SK-N-SH treated with all-trans-retinoic acid at 6 μM for 48 hours (cell line): ENCODE results near the gene COL26A1.

ENCODE experiments used
- ATAC-seq: fragments of 200-7000 bp; cut with Tn5 transposase; 3 replicates; pipeline ENCODE4 v1.9.1; 2020; ENCODE audit warnings: mild to moderate bottlenecking, moderate library complexity
- ARNTL ChIP-seq: fragments of 450-650 bp; formaldehyde crosslinking; IDR thresholded peaks from 2 replicates; pipeline ENCODE4 v1.5.0; 2020; ENCODE audit warnings: low read depth, mild to moderate bottlenecking, moderate library complexity, borderline replicate concordance
- BACH2 ChIP-seq: fragments of 250-450 bp; sonication (Bioruptor Pico); IDR thresholded peaks from 2 replicates; pipeline ENCODE4 v1.9.0; 2021; ENCODE audit warnings: mild to moderate bottlenecking, borderline replicate concordance
- CSDC2 ChIP-seq: fragments of 250-450 bp; sonication (Bioruptor Pico); IDR thresholded peaks from 2 replicates; pipeline ENCODE4 v1.5.0; 2020; ENCODE audit warnings: mild to moderate bottlenecking, moderate library complexity
- CSRNP3 ChIP-seq: fragments of 250-450 bp; sonication (Bioruptor Pico); IDR thresholded peaks from 2 replicates; pipeline ENCODE4 v1.5.1; 2021; ENCODE audit warnings: mild to moderate bottlenecking, moderate library complexity
- ESRRG ChIP-seq: fragments of 250-450 bp; sonication (Bioruptor Pico); IDR thresholded peaks from 2 replicates; pipeline ENCODE4 v1.6.1; 2021; ENCODE audit warnings: mild to moderate bottlenecking
- GLIS3 ChIP-seq: fragments of 250-450 bp; sonication (Bioruptor Pico); IDR thresholded peaks from 2 replicates; pipeline ENCODE4 v1.5.0; 2020; ENCODE audit warnings: mild to moderate bottlenecking, moderate library complexity
- ISL1 ChIP-seq: fragments of 250-450 bp; sonication (Bioruptor Pico); IDR thresholded peaks from 2 replicates; pipeline ENCODE4 v2.1.2; 2022; ENCODE audit warnings: mild to moderate bottlenecking, moderate library complexity
- OSR1 ChIP-seq: fragments of 250-450 bp; sonication (Bioruptor Pico); IDR thresholded peaks from 2 replicates; pipeline ENCODE4 v1.8.0; 2022; ENCODE audit warnings: moderate library complexity, mild to moderate bottlenecking, inconsistent platforms
- PATZ1 ChIP-seq: fragments of 250-450 bp; sonication (Bioruptor Pico); IDR thresholded peaks from 2 replicates; pipeline ENCODE4 v1.8.0; 2020; ENCODE audit warnings: mild to moderate bottlenecking, moderate library complexity, borderline replicate concordance
- PPARA ChIP-seq: fragments of 250-450 bp; sonication (Bioruptor Pico); IDR thresholded peaks from 2 replicates; pipeline ENCODE4 v1.5.0; 2020; ENCODE audit warnings: mild to moderate bottlenecking, borderline replicate concordance
- RARB ChIP-seq: fragments of 250-450 bp; sonication (Bioruptor Pico); IDR thresholded peaks from 2 replicates; pipeline ENCODE4 v1.8.0; 2021; ENCODE audit warnings: mild to moderate bottlenecking, moderate library complexity
- SNAI2 ChIP-seq: fragments of 250-450 bp; sonication (Bioruptor Pico); IDR thresholded peaks from 2 replicates; pipeline ENCODE4 v1.5.0; 2020; ENCODE audit warnings: mild to moderate bottlenecking, moderate library complexity
- TCF4 ChIP-seq: fragments of 250-450 bp; sonication (Bioruptor Pico); IDR thresholded peaks from 2 replicates; pipeline ENCODE4 v1.8.0; 2021; ENCODE audit warnings: mild to moderate bottlenecking, moderate library complexity, borderline replicate concordance
- TOX ChIP-seq: fragments of 250-450 bp; sonication (Bioruptor Pico); IDR thresholded peaks from 2 replicates; pipeline ENCODE4 v1.8.0; 2021; ENCODE audit warnings: mild to moderate bottlenecking, moderate library complexity, borderline replicate concordance
- TSHZ2 ChIP-seq: fragments of 250-450 bp; sonication (Bioruptor Pico); IDR thresholded peaks from 2 replicates; pipeline ENCODE4 v1.5.0; 2020; ENCODE audit warnings: mild to moderate bottlenecking, moderate library complexity
- ZC3H10 ChIP-seq: fragments of 250-450 bp; sonication (Bioruptor Pico); IDR thresholded peaks from 2 replicates; pipeline ENCODE4 v1.5.1; 2021; ENCODE audit warnings: mild to moderate bottlenecking, moderate library complexity
- ZFP3 ChIP-seq: fragments of 250-450 bp; sonication (Bioruptor Pico); IDR thresholded peaks from 2 replicates; pipeline ENCODE4 v1.5.0; 2020; ENCODE audit warnings: mild to moderate bottlenecking, moderate library complexity
- ZFP30 ChIP-seq: fragments of 450-650 bp; formaldehyde crosslinking; IDR thresholded peaks from 2 replicates; pipeline ENCODE4 v1.5.0; 2022; ENCODE audit warnings: mild to moderate bottlenecking, moderate library complexity
- ZNF565 ChIP-seq: fragments of 450-650 bp; formaldehyde crosslinking; conservative IDR thresholded peaks from 2 replicates; pipeline ENCODE4 v1.5.0; 2020; ENCODE audit warnings: low read depth, mild to moderate bottlenecking, moderate library complexity
- ZNF70 ChIP-seq: fragments of 450-650 bp; formaldehyde crosslinking; IDR thresholded peaks from 2 replicates; pipeline ENCODE4 v1.5.0; 2020; ENCODE audit warnings: mild to moderate bottlenecking, moderate library complexity
- ZNF8 ChIP-seq: fragments of 450-650 bp; formaldehyde crosslinking; IDR thresholded peaks from 2 replicates; pipeline ENCODE4 v1.5.0; 2020; ENCODE audit warnings: mild to moderate bottlenecking, moderate library complexity
- TF ChIP-seq, protein P1 (sequence below): fragments of 250-450 bp; sonication (Bioruptor Pico); IDR thresholded peaks from 2 replicates; pipeline ENCODE4 v1.5.1; 2020; ENCODE audit warnings: low read depth, mild to moderate bottlenecking, moderate library complexity

COL26A1 gene

DNA sequence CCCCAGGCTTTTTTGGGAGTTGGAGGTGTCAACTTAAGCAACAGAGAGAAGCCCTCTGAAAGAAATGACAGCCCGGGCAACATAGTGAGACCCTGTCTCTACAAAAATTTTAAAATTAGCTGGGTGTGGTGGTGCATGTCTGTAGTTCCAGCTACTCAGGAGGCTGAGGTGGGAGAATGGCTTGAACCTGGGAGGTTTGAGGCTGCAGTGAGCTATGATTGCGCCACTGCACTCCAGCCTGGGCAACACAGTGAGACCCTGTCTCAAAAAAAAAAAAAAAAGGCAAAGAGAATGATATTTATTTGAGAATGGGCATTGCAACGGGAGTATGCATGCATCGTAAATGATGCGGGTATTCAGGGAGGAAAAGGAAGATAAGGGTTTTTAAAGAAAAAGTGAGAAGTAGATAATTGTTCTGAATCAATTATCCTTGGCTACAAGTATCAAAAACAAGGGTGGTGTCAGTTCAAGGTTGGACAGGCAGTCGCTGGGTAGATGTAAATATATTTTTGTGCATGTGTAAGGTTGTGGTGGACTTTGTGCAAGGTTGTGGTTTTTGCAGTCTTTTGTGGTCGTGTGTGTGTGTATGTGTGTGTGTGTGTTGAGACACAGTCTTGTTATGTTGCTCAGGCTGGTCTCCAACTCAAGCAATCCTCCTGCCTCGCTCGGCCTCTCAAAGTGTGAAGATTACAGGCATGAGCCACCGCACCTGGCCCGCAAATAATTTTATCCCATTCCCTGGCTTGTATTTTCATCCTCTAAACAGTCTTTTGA lies 65.6 kb downstream of the COL26A1 start:
- TF ChIP-seq OSR1 (CRISPR knock-in tag), result no peak
- TF ChIP-seq TOX, result no peak
- TF ChIP-seq, protein P1, sequence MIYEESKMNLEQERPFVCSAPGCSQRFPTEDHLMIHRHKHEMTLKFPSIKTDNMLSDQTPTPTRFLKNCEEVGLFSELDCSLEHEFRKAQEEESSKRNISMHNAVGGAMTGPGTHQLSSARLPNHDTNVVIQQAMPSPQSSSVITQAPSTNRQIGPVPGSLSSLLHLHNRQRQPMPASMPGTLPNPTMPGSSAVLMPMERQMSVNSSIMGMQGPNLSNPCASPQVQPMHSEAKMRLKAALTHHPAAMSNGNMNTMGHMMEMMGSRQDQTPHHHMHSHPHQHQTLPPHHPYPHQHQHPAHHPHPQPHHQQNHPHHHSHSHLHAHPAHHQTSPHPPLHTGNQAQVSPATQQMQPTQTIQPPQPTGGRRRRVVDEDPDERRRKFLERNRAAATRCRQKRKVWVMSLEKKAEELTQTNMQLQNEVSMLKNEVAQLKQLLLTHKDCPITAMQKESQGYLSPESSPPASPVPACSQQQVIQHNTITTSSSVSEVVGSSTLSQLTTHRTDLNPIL (CRISPR knock-in tag), result no peak
- no peak for TF ChIP-seq ZNF565
- no peak for TF ChIP-seq BACH2
- TF ChIP-seq TSHZ2 (CRISPR knock-in tag), result no peak
- no peak for TF ChIP-seq ARNTL (CRISPR knock-in tag)
- TF ChIP-seq ISL1, result no peak
- no peak for TF ChIP-seq PPARA (CRISPR knock-in tag)
- TF ChIP-seq GLIS3 (CRISPR knock-in tag), result no peak
- TF ChIP-seq PATZ1, result no peak
- no peak for TF ChIP-seq TCF4
- no peak for TF ChIP-seq ZNF70 (CRISPR knock-in tag)
- TF ChIP-seq ZC3H10 (CRISPR knock-in tag), result no peak
- TF ChIP-seq CSRNP3, result no peak
- TF ChIP-seq RARB (CRISPR knock-in tag), result no peak
- no peak for TF ChIP-seq CSDC2 (CRISPR knock-in tag)
- TF ChIP-seq ZFP30 (CRISPR knock-in tag), result no peak
- no peak for TF ChIP-seq ZFP3
- ATAC-seq, result no peak

DNA sequence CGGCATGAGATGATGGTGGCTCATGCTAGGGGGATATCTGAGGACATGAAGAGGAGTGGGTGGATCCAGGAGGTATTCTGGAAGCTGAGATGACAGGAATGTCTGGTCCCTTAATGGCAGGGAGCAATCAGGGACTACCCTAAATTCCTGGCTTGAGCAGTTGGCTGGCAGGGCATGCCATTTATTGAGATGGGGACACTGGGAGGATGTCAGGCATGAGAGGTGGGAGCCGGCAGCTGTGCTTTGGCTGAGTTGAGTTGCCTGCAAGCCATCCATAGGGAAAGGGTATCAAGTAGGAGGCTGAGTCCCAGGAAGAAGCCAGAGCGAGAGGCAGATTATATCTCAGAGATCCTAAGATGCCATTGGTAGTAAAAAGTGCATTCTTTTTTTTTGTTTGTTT lies 69.6 kb downstream of the COL26A1 start:
- TF ChIP-seq ZFP30 (CRISPR knock-in tag) (no peak), ZNF8 (CRISPR knock-in tag) (no peak), OSR1 (CRISPR knock-in tag) (no peak), RARB (CRISPR knock-in tag) (no peak), TCF4 (no peak), CSDC2 (CRISPR knock-in tag) (no peak), ZFP3 (no peak), ZC3H10 (CRISPR knock-in tag) (no peak), TOX (no peak), ISL1 (no peak), TSHZ2 (CRISPR knock-in tag) (no peak), PATZ1 (no peak), CSRNP3 (no peak), BACH2 (no peak), ARNTL (CRISPR knock-in tag) (no peak), ZNF565 (no peak), GLIS3 (CRISPR knock-in tag) (no peak), SNAI2 (CRISPR knock-in tag) (no peak), ESRRG (CRISPR knock-in tag) (no peak)
- TF ChIP-seq, protein P1 (CRISPR knock-in tag), result no peak
- no peak for ATAC-seq
